Measurements from ENCODE around the gene CPE.

GRCh38 chr4:165481053-165481835 is 102.4 kb downstream of the CPE start:
- TF ChIP-seq CTCF (IDR thresholded peaks at IDR 0.05) (no peak), POLR2A (IDR thresholded peaks at IDR 0.05) (no peak)

Measured in prostate gland (tissue), 2 donors.